Neural crest cell (in vitro differentiated cells): Measurements from ENCODE around the gene INSYN2A. TPM values are rescaled to one million over a fixed set of nuclear protein-coding genes. Genes with fewer than 3 reads are reported as not detected.

ENCODE experiments used
- DNase-seq: peaks from one replicate; pipeline ENCODE4 v3.0.0; 2021; ENCODE audit warnings: low read depth, mixed read lengths, low spot score
- H3K27ac Mint-ChIP-seq: one replicate; pipeline ENCODE4 v1.8.0; 2021; ENCODE audit warnings: mild to moderate bottlenecking, mixed read lengths; ENCODE audit not compliant: unreplicated experiment
- H3K27me3 Mint-ChIP-seq: 2 replicates; pipeline ENCODE4 v1.8.0; 2021; ENCODE audit warnings: low read depth, mild to moderate bottlenecking, mixed read lengths
- H3K36me3 Mint-ChIP-seq: 2 replicates; pipeline ENCODE4 v1.8.0; 2021; ENCODE audit warnings: low read depth, mild to moderate bottlenecking, mixed read lengths
- H3K4me1 Mint-ChIP-seq: 2 replicates; pipeline ENCODE4 v1.8.0; 2021; ENCODE audit warnings: mixed read lengths
- H3K4me3 Mint-ChIP-seq: one replicate; pipeline ENCODE4 v1.8.0; 2021; ENCODE audit warnings: mild to moderate bottlenecking, mixed read lengths
- H3K9me3 Mint-ChIP-seq: 2 replicates; pipeline ENCODE4 v1.8.0; 2021; ENCODE audit warnings: mixed read lengths
- CTCF ChIP-seq: fragments of 200-600 bp; sonication (generic); conservative IDR thresholded peaks from 2 replicates; pipeline ENCODE4 v1.5.0; 2021; ENCODE audit warnings: antibody characterized with exemption, mild to moderate bottlenecking
- long read RNA-seq: library from polyadenylated mRNA; unstranded; transcript quantifications from one replicate; pipeline ENCODE4 v2.0.0, GENCODE V29; 2020
- total RNA-seq: library from RNA; stranded (reverse); gene quantifications from 2 replicates; pipeline ENCODE4 v1.2.1, GENCODE V29; 2021

Gene INSYN2A
- 0.09 and 0.12 TPM in 2 replicates for total RNA-seq
- long read RNA-seq, partial matches to known transcripts: 0 of 2 reads
- long read RNA-seq, other reads (novel, unspliced or antisense): 2 of 2 reads

- Mint-ChIP-seq H3K9me3 (no peaks in the 10 kb centered on the region), H3K27me3 (peaks cover 63% of the 10 kb centered on the region), H3K4me1 (peaks cover 5% of the 10 kb centered on the region), H3K4me3 (peak within 1 kb of the TSS; percentile 88), H3K27ac (no peak within 1 kb of the TSS), H3K36me3 (no peaks in the 10 kb centered on the region)
- DNase-seq: peak; percentile 29
- TF ChIP-seq CTCF: peak; percentile 41
Measured at GRCh38 chr10:127196282-127197153, at the start of gene INSYN2A. INSYN2A (minus strand) TSS chr10:127196591; CDS start chr10:127176395, 20,196 bp downstream.

- DNase-seq: no peak
- Mint-ChIP-seq H3K27me3 (no peaks in the 10 kb centered on the region), H3K4me1 (peaks cover 5% of the 10 kb centered on the region), H3K27ac (no peak overlapping the region), H3K9me3 (no peaks in the 10 kb centered on the region), H3K4me3 (no peak overlapping the region), H3K36me3 (peaks cover 13% of the 10 kb centered on the region)
- TF ChIP-seq CTCF: no peak
Measured at GRCh38 chr10:127245456-127245855, 49.1 kb upstream of the INSYN2A start.

- no peak overlapping the region for H3K4me3 Mint-ChIP-seq
- H3K9me3 Mint-ChIP-seq: no peaks in the 10 kb centered on the region
- DNase-seq: peak; percentile 58
- no peaks in the 10 kb centered on the region for H3K27me3 Mint-ChIP-seq
- H3K4me1 Mint-ChIP-seq: peaks cover 5% of the 10 kb centered on the region
- H3K27ac Mint-ChIP-seq: no peak overlapping the region
- H3K36me3 Mint-ChIP-seq: peaks cover 5% of the 10 kb centered on the region
- peak; percentile 67 for TF ChIP-seq CTCF
Measured at GRCh38 chr10:127243490-127244272, 47.3 kb upstream of the INSYN2A start.

GRCh38 chr10:127242914-127243313 is 46.5 kb upstream of the INSYN2A start:
- no peak for DNase-seq
- H3K36me3 Mint-ChIP-seq: peaks cover 3% of the 10 kb centered on the region
- H3K4me3 Mint-ChIP-seq: no peak overlapping the region
- H3K9me3 Mint-ChIP-seq: peaks cover 2% of the 10 kb centered on the region
- no peaks in the 10 kb centered on the region for H3K27me3 Mint-ChIP-seq
- H3K4me1 Mint-ChIP-seq: peaks cover 5% of the 10 kb centered on the region
- H3K27ac Mint-ChIP-seq: peak overlapping the region; percentile 59
- no peak for TF ChIP-seq CTCF

- no peak overlapping the region for H3K4me3 Mint-ChIP-seq
- peaks cover 2% of the 10 kb centered on the region for H3K9me3 Mint-ChIP-seq
- H3K27me3 Mint-ChIP-seq: no peaks in the 10 kb centered on the region
- DNase-seq: no peak
- H3K36me3 Mint-ChIP-seq: peaks cover 3% of the 10 kb centered on the region
- H3K4me1 Mint-ChIP-seq: no peaks in the 10 kb centered on the region
- no peak for TF ChIP-seq CTCF
- no peak overlapping the region for H3K27ac Mint-ChIP-seq
Measured at GRCh38 chr10:127236266-127236665, 39.9 kb upstream of the INSYN2A start.
